Caki2 (cell line): ENCODE results near the gene MGLL. TPM values are rescaled to one million over a fixed set of nuclear protein-coding genes. Genes with fewer than 3 reads are reported as not detected.

Source experiments
- DNase-seq: peaks from one replicate; pipeline ENCODE4 v3.0.0-alpha.2; 2015; ENCODE audit warnings: low read depth
- in situ Hi-C: cut with HindIII; loops from 2 replicates; pipeline ENCODE4 v1.10.0; 2016; ENCODE audit warnings: low sequenced_read_pairs, low pct_unique_long_range_greater_than_20kb, mixed read lengths
- total RNA-seq: library from RNA; depleted of rRNA; stranded (reverse); fragments of >200 nt; shearing (Covaris generic); gene quantifications from 2 replicates; pipeline ENCODE4 v1.2.3, GENCODE V29; 2014; ENCODE audit warnings: low replicate concordance

The MGLL gene
- total RNA-seq, 1 experiment from 2014 or later = 53.0 TPM

GRCh38 chr3:127840671-127841070 is 18.4 kb upstream of the MGLL start:
- in situ Hi-C loops = no loop called here
- DNase-seq = no peak

GRCh38 chr3:127839099-127839498 is 16.8 kb upstream of the MGLL start:
- in situ Hi-C loops = no loop called here
- no peak for DNase-seq

GRCh38 chr3:127835993-127836882 is 13.9 kb upstream of the MGLL start:
- DNase-seq = no peak
- in situ Hi-C loops = no loop called here

- in situ Hi-C loops = no loop called here
These were observed 12.5 kb upstream of the MGLL start for GRCh38 chr3:127834771-127835170.

GRCh38 chr3:127833281-127834032 is 11.1 kb upstream of the MGLL start:
- in situ Hi-C loops = no loop called here

More at GRCh38 chr3:127834771-127835170, 12.5 kb upstream of the MGLL start:
- no peak for DNase-seq

GRCh38 chr3:127831723-127832172 is 9.4 kb upstream of the MGLL start:
- DNase-seq = no peak
- in situ Hi-C loops = no loop called here

More at GRCh38 chr3:127833281-127834032, 11.1 kb upstream of the MGLL start:
- DNase-seq = no peak

- in situ Hi-C loops = no loop called here
- DNase-seq = peak; percentile 22
These were observed 7.2 kb upstream of the MGLL start for GRCh38 chr3:127829537-127829936.

- DNase-seq = no peak
- in situ Hi-C loops = no loop called here
These were observed 5.5 kb upstream of the MGLL start for GRCh38 chr3:127827808-127828207.

- in situ Hi-C loops = no loop called here
- DNase-seq = no peak
These were observed 3.4 kb upstream of the MGLL start for GRCh38 chr3:127825756-127826155.

- in situ Hi-C loops = no loop called here
- DNase-seq = no peak
These were observed 2.0 kb upstream of the MGLL start for GRCh38 chr3:127824151-127824825.

- DNase-seq = no peak
- in situ Hi-C loops = no loop called here
These were observed 1.1 kb upstream of the MGLL start for GRCh38 chr3:127823426-127823857.

GRCh38 chr3:127822682-127823425 is 539 bp upstream of the MGLL start:
- in situ Hi-C loops = no loop called here
- DNase-seq = peak; percentile 53

- no peak for DNase-seq
- in situ Hi-C loops = no loop called here
These were observed 921 bp downstream of the MGLL start for GRCh38 chr3:127821394-127821793.

- in situ Hi-C loops = no loop called here
These were observed 1.4 kb downstream of the MGLL start for GRCh38 chr3:127820826-127821313.

GRCh38 chr3:127820221-127820825 is 2.0 kb downstream of the MGLL start:
- peak; percentile 85 for DNase-seq
- in situ Hi-C loops = no loop called here

More at GRCh38 chr3:127820826-127821313, 1.4 kb downstream of the MGLL start:
- DNase-seq = no peak

GRCh38 chr3:127819656-127820055 is 2.7 kb downstream of the MGLL start:
- DNase-seq = no peak
- in situ Hi-C loops = no loop called here

GRCh38 chr3:127819086-127819485 is 3.2 kb downstream of the MGLL start:
- DNase-seq = no peak
- in situ Hi-C loops = no loop called here
